Esophagus (tissue), 2 donors: ENCODE measurements around the gene FUT3. TPM values are rescaled to one million over a fixed set of nuclear protein-coding genes. Genes with fewer than 3 reads are reported as not detected.
A peak's percentile ranks its signal among the peaks of the same experiment; 100 is the strongest.

ENCODE experiments used
- H3K27ac ChIP-seq, 2 donors: one replicate each; pipeline ENCODE4 v1.5.1; 2013; ENCODE audit warnings: low read depth in 2 of 2, mild to moderate bottlenecking in 2 of 2, inconsistent platforms in 1 of 2, low read length in 1 of 2, moderate library complexity in 1 of 2
- H3K27me3 ChIP-seq, 2 donors: one replicate each; pipeline ENCODE4 v1.6.1; 2013; ENCODE audit warnings: low read length in 2 of 2, control low read depth in 1 of 2, mild to moderate bottlenecking in 1 of 2; ENCODE audit not compliant: insufficient read depth in 2 of 2, control insufficient read depth in 1 of 2
- H3K36me3 ChIP-seq, 2 donors: one replicate each; pipeline ENCODE4 v1.6.1; 2013; ENCODE audit warnings: low read length in 1 of 2; ENCODE audit not compliant: control insufficient read depth in 2 of 2, insufficient read depth in 2 of 2
- H3K4me1 ChIP-seq, 2 donors: one replicate each; pipeline ENCODE4 v1.6.1; 2013; ENCODE audit warnings: low read length in 1 of 2; ENCODE audit not compliant: control insufficient read depth in 2 of 2, insufficient read depth in 2 of 2
- H3K4me3 ChIP-seq, 2 donors: one replicate each; pipeline ENCODE4 v1.5.1; 2013; ENCODE audit warnings: low read length in 2 of 2, mild to moderate bottlenecking in 2 of 2, low read depth in 1 of 2, moderate library complexity in 1 of 2
- H3K9me3 ChIP-seq, 2 donors: one replicate each; pipeline ENCODE4 v1.6.1; 2013; ENCODE audit warnings: mild to moderate bottlenecking in 2 of 2, low read depth in 1 of 2, low read length in 1 of 2, moderate library complexity in 1 of 2; ENCODE audit not compliant: control insufficient read depth in 2 of 2, insufficient read depth in 1 of 2
- WGBS, 2 donors: extraction: QIAGEN DNeasy Blood & Tissue Kit; methylation state at CpG; one replicate each; pipeline ENCODE4 v1.1.7; 2013; 5-methylcytosine and 5-hydroxymethylcytosine counted together
- polyA plus RNA-seq, 2 donors: library from polyadenylated mRNA; stranded (reverse); fragments of 200-250 nt; gene quantifications; one replicate each; pipeline ENCODE4 v1.2.3, GENCODE V29; 2013
- donor health status: healthy with polysubstance abuse.
- donor health status: Bipolar disorder and iron deficiency.

FUT3 gene
- polyA plus RNA-seq, 2 donors = 121 to 183 TPM

DNA sequence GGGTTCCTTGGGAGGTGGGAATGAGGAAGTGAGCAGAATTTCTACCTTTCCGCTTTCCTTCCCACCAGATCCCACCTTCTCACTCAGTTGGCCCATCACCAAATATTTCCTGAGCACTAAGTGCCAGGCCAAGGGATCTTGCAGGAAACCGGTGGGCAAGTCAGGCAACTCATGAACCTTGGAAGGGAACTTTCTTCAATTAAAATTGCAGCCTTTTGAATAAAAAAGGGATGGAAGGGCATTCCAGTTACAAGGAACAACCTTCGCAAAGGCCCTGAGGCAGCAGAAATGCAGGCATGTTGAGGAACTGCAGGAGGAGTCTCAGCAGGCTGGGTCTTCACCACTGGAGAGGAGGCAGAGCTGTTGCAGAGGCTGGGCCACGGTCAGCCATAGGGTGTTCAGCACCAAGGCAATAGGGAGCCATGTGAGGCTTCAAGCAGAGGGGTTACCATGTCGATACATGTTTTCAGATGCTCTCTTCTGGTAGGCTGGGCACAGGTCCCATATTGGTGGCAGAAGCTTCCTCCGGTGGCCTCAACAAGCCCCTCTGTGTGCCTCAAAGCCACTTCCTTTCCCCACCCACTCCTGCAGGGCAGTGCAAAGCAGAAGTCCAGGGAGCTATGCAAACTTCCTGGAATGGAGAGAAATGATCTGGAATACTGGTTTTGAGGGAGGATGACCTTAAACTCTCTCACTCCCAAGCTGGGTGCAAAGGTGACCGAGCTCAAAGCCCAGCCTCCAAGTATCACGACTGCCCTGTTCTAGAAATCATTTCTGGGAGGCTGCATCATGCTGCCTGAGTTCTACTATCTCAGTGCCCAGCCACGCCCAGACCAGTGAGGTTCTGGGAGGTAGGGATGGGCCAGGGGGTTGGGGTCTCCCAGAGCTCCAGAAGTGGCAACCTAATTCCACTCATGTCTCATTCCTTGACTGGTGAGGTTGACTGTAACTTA is 11.9 kb downstream of the FUT3 start, which contains the start of gene FUT6:
TSS of gene FUT6 (minus strand) at position 638 of the 953 bp plus-strand sequence. CDS start 7,135 bp downstream, outside the sequence.
- Histone ChIP-seq H3K36me3 (peaks cover 0 to 4% of the 10 kb centered on the region in 2 donors), H3K4me1 (peaks cover 0 to 14% of the 10 kb centered on the region in 2 donors), H3K27me3 (no peaks in the 10 kb centered on the region), H3K4me3 (peak within 1 kb of the TSS; percentile 56 to 63), H3K9me3 (no peaks in the 10 kb centered on the region), H3K27ac (peak within 1 kb of the TSS; percentile 69 to 86)
- WGBS, 2 donors = 75 to 81% methylated on average over 9 of the region's 9 CpGs

GRCh38 chr19:5838353-5839064 is 12.7 kb downstream of the FUT3 start:
- peak overlapping the region; percentile 69 to 86 for H3K27ac ChIP-seq
- peak overlapping the region; percentile 56 to 63 for H3K4me3 ChIP-seq
- peaks cover 0 to 11% of the 10 kb centered on the region in 2 donors for H3K4me1 ChIP-seq
- no peaks in the 10 kb centered on the region for H3K27me3 ChIP-seq
- peaks cover 0 to 1% of the 10 kb centered on the region in 2 donors for H3K36me3 ChIP-seq
- WGBS, 2 donors = 47 to 56% methylated on average over 20 of the region's 20 CpGs
- H3K9me3 ChIP-seq = no peaks in the 10 kb centered on the region

DNA sequence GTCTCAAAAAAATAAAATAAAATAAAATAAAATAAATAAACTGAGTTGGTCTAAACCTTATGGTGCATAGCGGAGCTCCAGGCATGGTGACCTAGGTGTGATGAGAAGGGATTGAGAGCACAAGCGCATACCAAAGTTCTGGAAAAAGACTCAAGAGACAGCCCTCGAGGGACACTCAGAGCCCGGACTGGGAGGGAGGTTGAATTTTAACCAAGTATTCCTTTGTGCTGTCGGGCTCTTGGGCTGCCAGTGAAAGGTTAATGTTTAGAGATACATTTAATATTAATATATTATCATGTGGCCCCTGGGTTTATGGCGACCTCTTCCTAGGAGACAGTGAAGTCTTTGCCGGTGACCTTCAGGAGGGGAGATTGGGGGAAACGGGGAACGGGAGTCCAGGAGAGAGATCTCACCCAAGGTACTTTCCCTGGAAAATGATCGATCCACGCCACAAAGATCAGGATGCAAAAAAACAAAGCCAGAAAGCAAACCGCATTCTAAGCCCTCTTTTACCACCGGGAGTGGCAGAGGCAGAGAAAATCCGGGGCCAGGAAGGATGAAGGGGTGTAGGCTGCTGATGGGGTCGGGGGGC is 13.4 kb downstream of the FUT3 start:
- Histone ChIP-seq H3K9me3 (no peaks in the 10 kb centered on the region), H3K27ac (peak overlapping the region; percentile 69 to 86)

DNA sequence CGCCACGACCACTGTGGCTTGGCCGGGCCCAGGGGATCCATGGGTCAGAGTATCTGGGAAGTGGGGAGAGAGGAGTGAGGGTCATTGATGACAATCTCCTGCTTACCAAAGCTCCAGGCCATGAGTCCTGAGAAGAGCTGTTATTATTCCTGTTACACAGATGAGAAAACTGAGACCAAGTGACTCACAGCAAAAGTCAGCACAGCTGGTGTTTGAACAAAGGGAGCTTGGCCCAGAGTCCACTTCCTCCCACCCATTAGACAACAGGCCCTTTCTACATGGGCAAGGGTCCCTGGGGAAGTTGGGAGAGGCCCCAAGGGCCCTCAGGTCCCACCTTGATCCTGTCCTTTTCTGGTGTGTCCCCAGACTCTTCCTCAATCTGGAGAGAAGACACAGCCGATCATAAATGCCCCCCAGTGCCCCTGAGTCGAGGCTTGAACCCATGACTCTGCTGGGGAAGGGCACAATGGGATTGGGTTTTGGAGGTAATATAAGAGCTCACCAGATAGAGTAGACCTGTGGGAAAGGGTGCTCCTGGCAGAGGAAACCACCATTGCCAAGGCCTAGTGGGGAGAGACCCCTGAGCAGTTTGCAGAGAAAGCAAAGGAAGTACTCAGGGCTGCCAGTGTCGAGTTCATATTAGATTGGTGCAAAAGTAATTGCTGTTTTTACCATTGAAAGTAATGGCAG is 18.6 kb downstream of the FUT3 start:
- Histone ChIP-seq H3K36me3 (peaks cover 0 to 11% of the 10 kb centered on the region in 2 donors), H3K4me1 (peaks cover 4 to 8% of the 10 kb centered on the region in 2 donors), H3K27ac (no peak overlapping the region), H3K4me3 (no peak overlapping the region), H3K27me3 (no peaks in the 10 kb centered on the region), H3K9me3 (no peaks in the 10 kb centered on the region)
- 89% methylated on average over 6 of the region's 6 CpGs for WGBS, 2 donors

More for the DNA sequence above, 13.4 kb downstream of the FUT3 start:
- Histone ChIP-seq H3K27me3 (no peaks in the 10 kb centered on the region), H3K4me3 (peak overlapping the region; percentile 56 to 63), H3K36me3 (no peaks in the 10 kb centered on the region), H3K4me1 (peaks cover 0 to 10% of the 10 kb centered on the region in 2 donors)
- 44 to 47% methylated on average over 15 of the region's 15 CpGs for WGBS, 2 donors

- H3K27ac ChIP-seq = no peak overlapping the region
- 86 to 90% methylated on average over 19 to 22 of the region's 22 CpGs for WGBS, 2 donors
- peaks cover 0 to 11% of the 10 kb centered on the region in 2 donors for H3K36me3 ChIP-seq
Measured at GRCh38 chr19:5832061-5832460, 19.2 kb downstream of the FUT3 start.

GRCh38 chr19:5831159-5831558 is 20.1 kb downstream of the FUT3 start:
- H3K9me3 ChIP-seq = no peaks in the 10 kb centered on the region
- peak overlapping the region; percentile 30 to 31 for H3K4me3 ChIP-seq
- WGBS, 2 donors = 82 to 84% methylated on average over 9 of the region's 9 CpGs
- H3K4me1 ChIP-seq = peaks cover 4 to 8% of the 10 kb centered on the region in 2 donors
- no peaks in the 10 kb centered on the region for H3K27me3 ChIP-seq
- H3K36me3 ChIP-seq = peaks cover 0 to 11% of the 10 kb centered on the region in 2 donors
- no peak overlapping the region for H3K27ac ChIP-seq

More at GRCh38 chr19:5832061-5832460, 19.2 kb downstream of the FUT3 start:
- no peaks in the 10 kb centered on the region for H3K27me3 ChIP-seq
- H3K9me3 ChIP-seq = no peaks in the 10 kb centered on the region
- peaks cover 4 to 8% of the 10 kb centered on the region in 2 donors for H3K4me1 ChIP-seq
- H3K4me3 ChIP-seq = no peak overlapping the region

DNA sequence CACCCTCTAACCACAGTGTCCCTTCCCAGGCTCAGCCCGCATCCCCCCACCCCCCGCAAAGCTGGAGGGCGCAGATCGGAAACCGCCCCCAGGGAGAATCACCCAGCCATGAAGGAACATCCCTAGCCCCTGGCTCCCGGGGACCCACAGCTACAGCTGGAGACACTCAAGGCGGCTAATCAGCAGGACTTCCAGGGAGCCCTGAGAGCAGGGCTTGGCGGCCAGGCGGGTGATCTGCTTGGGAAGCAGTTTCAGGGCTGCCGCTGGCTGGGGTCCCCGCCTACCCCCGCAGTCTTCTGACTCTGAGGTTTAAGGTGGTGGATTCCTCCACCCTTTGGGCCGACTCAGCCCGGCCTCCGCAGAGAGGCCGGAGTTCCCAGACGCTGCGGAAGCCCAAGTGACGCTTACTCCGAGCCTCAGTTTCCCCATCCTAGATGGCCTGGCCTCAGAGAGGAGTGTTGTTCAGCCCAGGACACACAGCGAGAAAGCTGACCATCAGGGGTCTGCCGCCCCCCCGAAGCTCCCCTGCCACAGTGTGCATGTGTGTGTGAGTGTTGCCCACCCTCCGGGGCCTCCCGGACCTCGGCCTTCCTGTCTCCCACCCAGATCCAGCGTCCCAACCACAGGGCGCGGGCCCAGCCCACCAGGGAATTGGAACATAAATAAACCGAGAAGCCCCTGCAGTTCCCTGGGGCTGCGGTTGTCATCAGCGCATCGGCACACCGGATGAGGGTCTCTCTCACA is 21.5 kb downstream of the FUT3 start:
- H3K4me3 ChIP-seq = peak overlapping the region; percentile 58 to 65
- H3K27ac ChIP-seq = peak overlapping the region in 1 of 2 donors; percentile 93
- H3K27me3 ChIP-seq = no peaks in the 10 kb centered on the region
- WGBS, 2 donors = 60 to 66% methylated on average over 34 of the region's 34 CpGs
- no peaks in the 10 kb centered on the region for H3K9me3 ChIP-seq
- H3K36me3 ChIP-seq = peaks cover 0 to 11% of the 10 kb centered on the region in 2 donors
- peaks cover 4 to 8% of the 10 kb centered on the region in 2 donors for H3K4me1 ChIP-seq

- peak overlapping the region; percentile 58 to 65 for H3K4me3 ChIP-seq
- H3K27me3 ChIP-seq = no peaks in the 10 kb centered on the region
- H3K9me3 ChIP-seq = no peaks in the 10 kb centered on the region
- H3K36me3 ChIP-seq = peaks cover 0 to 14% of the 10 kb centered on the region in 2 donors
- H3K4me1 ChIP-seq = peaks cover 4 to 8% of the 10 kb centered on the region in 2 donors
- WGBS, 2 donors = 4% methylated on average over 37 to 47 of the region's 47 CpGs
- H3K27ac ChIP-seq = peak overlapping the region; percentile 72 to 93
Measured at GRCh38 chr19:5828661-5829566, 22.3 kb downstream of the FUT3 start.
